Muscle of leg (tissue), 11 donors: Measurements from ENCODE around the gene AMN1. TPM values are rescaled to one million over a fixed set of nuclear protein-coding genes. Genes with fewer than 3 reads are reported as not detected.
"Not testable (repeated sequence)": the region's sequence is repeated elsewhere in the genome, so short reads cannot be mapped to it uniquely, and the experiment has no call there.

Source experiments
- DNase-seq: peaks from one replicate; pipeline ENCODE4 v3.0.0; 2013
- H3K27ac ChIP-seq: one replicate; pipeline ENCODE4 v1.5.1; 2013; ENCODE audit warnings: mild to moderate bottlenecking, low read length, control low read depth
- H3K27me3 ChIP-seq: one replicate; pipeline ENCODE4 v1.6.1; 2013; ENCODE audit warnings: low read length; ENCODE audit not compliant: control insufficient read depth, insufficient read depth
- H3K36me3 ChIP-seq: one replicate; pipeline ENCODE4 v1.6.1; 2013; ENCODE audit warnings: low read length; ENCODE audit not compliant: control insufficient read depth, insufficient read depth
- H3K4me1 ChIP-seq: one replicate; pipeline ENCODE4 v1.6.1; 2013; ENCODE audit warnings: low read length; ENCODE audit not compliant: control insufficient read depth, insufficient read depth
- H3K4me3 ChIP-seq: one replicate; pipeline ENCODE4 v1.5.1; 2013; ENCODE audit warnings: low read length, control low read depth
- H3K9me3 ChIP-seq: replicated peaks from 2 replicates; pipeline ENCODE4 v1.6.1; 2013; ENCODE audit warnings: low read depth, low read length; ENCODE audit not compliant: control insufficient read depth
- WGBS: methylation state at CpG from one replicate; pipeline ENCODE4 v1.1.5; 2013; ENCODE audit warnings: missing lambda C conversion rate; ENCODE audit not compliant: insufficient coverage; 5-methylcytosine and 5-hydroxymethylcytosine counted together
- polyA plus RNA-seq, 8 donors: library from polyadenylated mRNA; unstranded; fragments of 120-200 nt; gene quantifications; one replicate each; pipeline versions ENCODE4 v1.2.1 to v1.2.3, GENCODE V29; 2013; ENCODE audit warnings: inconsistent platforms in 1 of 8, low replicate concordance in 1 of 8; ENCODE audit not compliant: insufficient read length in 8 of 8, insufficient read depth in 1 of 8
- total RNA-seq: library from RNA; stranded (reverse); fragments of 120-200 nt; gene quantifications from one replicate; pipeline ENCODE4 v1.2.4, GENCODE V29; 2013

Gene AMN1
- total and polyA plus RNA-seq, 9 donors, result 9.2 to 12.3 (median 10.0) TPM

DNA sequence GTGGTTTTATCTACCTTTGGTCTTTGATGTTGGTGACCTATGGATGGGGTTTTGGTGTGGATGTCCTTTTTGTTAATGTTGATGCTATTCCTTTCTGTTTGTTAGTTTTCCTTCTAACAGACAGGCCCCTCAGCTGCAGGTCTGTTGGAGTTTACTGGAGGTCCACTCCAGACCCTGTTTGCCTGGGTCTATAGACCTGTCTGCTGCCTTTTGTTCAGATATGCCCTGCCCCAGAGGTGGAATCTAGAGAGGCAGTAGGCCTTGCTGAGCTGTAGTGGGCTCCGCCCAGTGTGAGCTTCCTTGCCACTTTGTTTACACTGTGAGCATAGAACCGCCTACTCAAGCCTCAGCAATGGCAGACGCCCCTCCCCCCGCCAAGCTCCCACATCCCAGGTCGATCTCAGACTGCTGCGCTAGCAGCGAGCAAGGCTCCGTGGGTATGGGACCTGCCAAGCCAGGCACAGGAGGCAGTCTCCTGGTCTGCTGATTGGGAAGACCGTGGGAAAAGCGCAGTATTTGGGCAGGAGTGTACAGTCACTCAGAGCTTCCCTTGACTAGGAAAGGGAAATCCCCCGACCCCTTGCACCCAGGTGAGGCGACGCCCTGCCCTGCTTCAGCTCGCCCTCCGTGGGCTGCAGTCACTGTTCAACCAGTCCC, 10.2 kb downstream of the AMN1 start:
- not testable (repeated sequence) for H3K27ac ChIP-seq, H3K36me3 ChIP-seq, H3K27me3 ChIP-seq, DNase-seq, H3K4me3 ChIP-seq, H3K9me3 ChIP-seq, H3K4me1 ChIP-seq
- 93% methylated on average over 12 of the region's 15 CpGs for WGBS

DNA sequence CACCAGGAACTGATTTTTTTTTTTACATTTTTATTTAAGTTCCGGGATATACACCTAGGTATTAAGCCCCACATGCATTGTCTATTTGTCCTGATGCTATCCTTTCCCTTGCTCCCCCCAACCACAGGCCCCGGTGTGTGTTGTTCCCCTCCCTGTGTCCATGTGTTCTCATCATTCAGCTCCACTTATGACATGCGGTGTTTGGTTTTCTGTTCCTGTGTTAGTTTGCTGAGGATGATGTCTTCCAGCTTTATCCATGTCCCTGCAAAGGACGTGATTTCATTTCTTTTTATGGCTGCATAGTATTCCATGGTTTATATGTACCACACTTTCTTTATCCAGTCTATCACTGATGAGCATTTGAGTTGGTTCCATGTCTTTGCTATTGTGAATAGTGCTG, 11.8 kb downstream of the AMN1 start:
- not testable (repeated sequence) for H3K4me1 ChIP-seq, H3K36me3 ChIP-seq, H3K4me3 ChIP-seq, H3K9me3 ChIP-seq, H3K27me3 ChIP-seq, DNase-seq, H3K27ac ChIP-seq
- no CpG with 5 or more reads among the region's 4 CpGs for WGBS

DNA sequence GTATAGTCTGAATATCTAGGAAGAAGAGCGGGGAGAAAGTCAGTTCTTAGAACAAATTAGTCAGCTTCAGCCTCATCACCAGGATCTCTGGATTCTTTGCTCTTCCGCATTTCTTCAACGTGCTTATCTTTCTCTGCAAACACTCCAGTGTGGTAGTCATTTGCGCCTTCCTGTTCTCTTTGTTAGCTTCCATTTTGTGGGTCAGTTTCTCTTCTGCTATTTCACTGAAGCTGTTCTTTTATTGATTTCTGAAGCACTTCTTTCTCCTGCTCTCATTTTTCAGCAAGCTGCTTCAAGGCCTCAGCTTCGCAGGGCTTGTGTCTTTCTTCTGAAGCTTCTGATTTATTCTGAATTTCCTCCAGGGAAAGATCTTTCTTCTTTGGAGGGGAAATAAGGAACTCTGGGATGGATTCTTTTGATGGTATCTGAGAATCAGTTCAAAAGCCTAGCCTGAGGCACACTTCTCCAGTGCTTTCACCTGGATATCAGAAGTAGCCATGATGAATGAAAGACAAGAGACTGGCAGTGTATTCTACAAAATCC, 13.5 kb downstream of the AMN1 start:
- peak; percentile 59 for DNase-seq
- 72% methylated on average over 3 of the region's 5 CpGs for WGBS
- Histone ChIP-seq H3K9me3 (peaks cover 3% of the 10 kb centered on the region), H3K4me3 (no peak overlapping the region), H3K4me1 (no peaks in the 10 kb centered on the region), H3K27me3 (no peaks in the 10 kb centered on the region), H3K36me3 (no peaks in the 10 kb centered on the region), H3K27ac (no peak overlapping the region)

DNA sequence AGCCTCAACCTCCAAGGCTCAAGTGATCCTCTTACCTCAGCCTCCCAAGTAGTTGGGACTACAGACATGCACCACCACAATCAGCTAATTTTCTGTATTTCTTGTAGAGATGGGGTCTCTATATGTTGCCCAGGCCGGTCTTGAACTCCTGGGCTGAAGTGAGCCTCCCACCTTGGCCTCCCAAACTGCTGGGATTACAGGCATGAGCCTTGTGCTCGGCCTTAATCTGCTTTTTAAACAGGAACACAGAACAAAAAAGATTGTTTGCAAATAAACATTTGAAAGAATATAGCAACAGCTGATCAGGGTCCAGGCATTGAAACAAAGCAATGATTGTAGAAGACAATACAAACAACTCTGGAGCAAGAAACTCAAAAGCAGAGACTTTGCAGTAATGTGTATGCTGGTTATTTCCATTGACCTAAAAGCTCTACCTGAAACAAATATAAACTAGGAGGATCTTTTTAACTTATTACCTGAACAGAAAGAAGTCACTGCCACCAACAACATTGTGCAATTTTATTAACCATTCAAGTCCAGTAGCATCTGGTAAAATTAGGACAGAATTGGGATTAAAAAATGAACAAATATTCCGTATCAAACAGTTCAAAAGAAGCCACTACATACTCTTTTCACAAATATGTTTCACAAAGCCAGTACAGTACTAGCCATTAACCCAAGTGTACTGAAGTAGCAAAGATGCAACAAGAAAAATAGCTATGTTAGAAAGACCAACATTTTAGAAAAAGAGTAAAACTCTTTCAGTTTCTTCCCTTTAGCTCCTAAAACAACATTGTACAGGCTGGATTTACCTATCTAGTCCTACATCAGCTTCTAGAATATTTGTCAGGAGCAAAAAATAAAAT, 14.2 kb downstream of the AMN1 start:
- no peaks in the 10 kb centered on the region for H3K27me3 ChIP-seq
- H3K4me1 ChIP-seq, result no peaks in the 10 kb centered on the region
- no CpG with 5 or more reads among the region's 3 CpGs for WGBS
- no peak overlapping the region for H3K27ac ChIP-seq
- no peaks in the 10 kb centered on the region for H3K36me3 ChIP-seq
- H3K9me3 ChIP-seq, result peaks cover 3% of the 10 kb centered on the region
- DNase-seq, result no peak
- no peak overlapping the region for H3K4me3 ChIP-seq

DNA sequence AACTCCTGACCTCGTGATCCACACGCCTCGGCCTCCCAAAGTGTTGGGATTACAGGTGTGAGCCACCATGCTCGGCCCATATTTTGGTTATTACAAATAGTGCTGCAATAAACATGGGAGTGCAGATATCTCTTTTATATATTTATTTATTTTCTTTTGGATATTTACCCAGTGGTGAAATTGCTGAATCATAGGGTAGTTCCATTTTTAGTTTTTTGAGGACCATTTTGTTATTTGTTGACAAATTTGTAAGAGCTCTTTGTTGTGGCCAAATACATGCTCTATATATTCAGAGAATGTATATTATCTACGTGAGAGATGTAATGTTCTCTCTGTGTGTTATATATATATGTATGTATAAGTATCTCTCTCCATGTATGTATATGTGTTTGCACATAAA, 15.9 kb downstream of the AMN1 start:
- Histone ChIP-seq H3K4me1 (no peaks in the 10 kb centered on the region), H3K36me3 (no peaks in the 10 kb centered on the region), H3K27ac (no peak overlapping the region), H3K9me3 (no peaks in the 10 kb centered on the region), H3K27me3 (no peaks in the 10 kb centered on the region), H3K4me3 (no peak overlapping the region)
- WGBS, result no CpG with 5 or more reads among the region's 5 CpGs
- no peak for DNase-seq

DNA sequence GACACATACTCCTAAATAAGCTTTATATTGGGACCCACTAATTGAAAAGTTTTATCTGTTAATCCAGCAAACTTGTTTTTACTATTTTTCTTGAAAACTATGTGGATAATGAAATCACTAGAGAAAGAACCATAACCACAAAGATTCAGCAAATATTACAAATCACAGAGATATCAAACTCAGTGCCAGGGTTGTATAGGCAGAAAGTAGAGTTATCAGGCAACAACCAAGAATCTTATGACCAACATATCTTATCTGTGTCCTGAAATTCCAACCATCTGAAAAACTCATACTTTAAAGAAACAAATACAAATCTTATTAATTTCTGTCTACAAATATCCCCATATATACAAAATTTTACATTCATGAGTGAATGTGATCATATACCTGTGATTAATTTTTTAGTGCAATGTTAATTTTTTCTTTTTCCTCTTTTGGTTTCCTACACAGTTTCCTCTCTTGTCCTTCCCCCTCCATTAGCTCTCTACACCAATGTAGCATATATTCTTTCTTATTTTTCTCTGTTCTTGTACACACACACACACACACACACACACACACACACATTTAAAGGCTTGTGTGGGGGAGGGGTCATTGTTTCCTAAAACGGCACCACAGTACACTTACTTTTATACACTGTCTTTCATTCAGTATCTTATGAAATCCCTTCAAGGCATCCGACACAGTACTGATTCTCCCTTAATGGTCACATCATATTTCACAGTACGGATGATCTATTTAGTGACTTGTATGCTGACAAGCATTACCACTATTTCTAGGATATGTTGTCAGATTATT, 18.6 kb downstream of the AMN1 start:
- DNase-seq, result no peak
- no peak overlapping the region for H3K27ac ChIP-seq
- no peaks in the 10 kb centered on the region for H3K27me3 ChIP-seq
- no peaks in the 10 kb centered on the region for H3K4me1 ChIP-seq
- H3K4me3 ChIP-seq, result no peak overlapping the region
- H3K9me3 ChIP-seq, result no peaks in the 10 kb centered on the region
- WGBS, result no CpG with 5 or more reads among the region's 3 CpGs
- no peaks in the 10 kb centered on the region for H3K36me3 ChIP-seq

DNA sequence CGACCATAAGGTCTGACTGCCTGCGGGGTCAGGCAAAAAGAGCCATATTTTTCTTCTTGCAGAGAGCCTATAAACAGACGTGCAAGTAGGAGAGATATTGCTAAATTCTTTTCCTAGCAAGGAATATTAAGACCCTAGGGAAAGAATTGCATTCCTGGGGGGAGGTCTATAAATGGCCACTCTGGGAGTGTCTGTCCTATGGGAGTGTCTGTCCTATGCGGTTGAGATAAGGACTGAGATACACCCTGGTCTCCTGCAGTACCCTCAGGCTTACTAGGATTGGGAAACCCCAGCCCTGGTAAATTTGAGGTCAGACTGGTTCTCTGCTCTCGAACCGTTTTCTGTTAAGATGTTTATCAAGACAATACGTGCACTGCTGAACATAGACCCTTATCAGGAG, 20.7 kb downstream of the AMN1 start:
- H3K9me3 ChIP-seq, H3K4me1 ChIP-seq, H3K27ac ChIP-seq, H3K27me3 ChIP-seq, H3K4me3 ChIP-seq, DNase-seq, H3K36me3 ChIP-seq: not testable (repeated sequence)
- WGBS, result 94% methylated on average over 6 of the region's 7 CpGs

DNA sequence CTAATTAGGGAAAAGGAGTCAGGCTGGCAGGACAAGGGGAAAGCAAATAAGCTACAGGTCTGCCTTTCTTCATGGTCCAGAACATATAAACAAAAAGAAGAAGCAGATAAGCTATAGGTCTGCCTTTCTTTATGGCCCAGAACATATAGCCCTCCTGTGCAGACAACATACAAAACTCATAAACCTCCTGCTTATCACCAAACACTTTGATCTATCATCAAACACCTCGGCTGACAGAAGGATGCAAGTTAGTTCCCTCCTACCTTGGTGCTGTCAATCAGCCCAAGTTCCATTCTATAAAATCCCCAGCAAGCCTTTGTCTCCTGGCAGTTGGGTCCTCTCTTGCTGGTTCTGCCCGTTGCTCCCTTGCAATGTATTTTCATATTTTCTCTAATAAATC, 23.2 kb downstream of the AMN1 start:
- DNase-seq, result no peak
- Histone ChIP-seq H3K27ac (no peak overlapping the region), H3K27me3 (no peaks in the 10 kb centered on the region), H3K4me3 (no peak overlapping the region), H3K4me1 (no peaks in the 10 kb centered on the region), H3K36me3 (no peaks in the 10 kb centered on the region), H3K9me3 (no peaks in the 10 kb centered on the region)
- 33% methylated on average over 1 of the region's 2 CpGs for WGBS

DNA sequence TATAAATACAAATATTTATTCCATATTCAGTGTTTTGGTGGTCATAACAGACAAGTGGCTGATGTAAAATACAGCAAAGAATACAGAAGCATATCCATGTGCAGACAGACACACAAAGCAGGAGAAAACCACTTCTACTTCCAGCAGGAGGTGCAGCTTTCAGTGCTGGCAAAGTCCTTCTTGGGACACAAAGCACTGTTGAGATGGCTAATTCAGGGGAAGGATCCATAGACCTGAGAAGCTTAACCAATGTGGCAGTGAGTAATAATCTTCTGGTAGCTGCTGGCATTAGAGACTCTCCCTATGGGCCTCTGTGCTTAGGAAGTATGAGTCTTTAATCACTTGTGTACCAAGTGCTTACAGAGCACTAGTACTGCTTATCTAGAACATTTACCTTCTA, 26.8 kb downstream of the AMN1 start:
- peaks cover 5% of the 10 kb centered on the region for H3K36me3 ChIP-seq
- peak; percentile 6 for DNase-seq
- H3K9me3 ChIP-seq, result no peaks in the 10 kb centered on the region
- no peaks in the 10 kb centered on the region for H3K4me1 ChIP-seq
- H3K27me3 ChIP-seq, result no peaks in the 10 kb centered on the region
- H3K27ac ChIP-seq, result no peak overlapping the region
- no peak overlapping the region for H3K4me3 ChIP-seq

DNA sequence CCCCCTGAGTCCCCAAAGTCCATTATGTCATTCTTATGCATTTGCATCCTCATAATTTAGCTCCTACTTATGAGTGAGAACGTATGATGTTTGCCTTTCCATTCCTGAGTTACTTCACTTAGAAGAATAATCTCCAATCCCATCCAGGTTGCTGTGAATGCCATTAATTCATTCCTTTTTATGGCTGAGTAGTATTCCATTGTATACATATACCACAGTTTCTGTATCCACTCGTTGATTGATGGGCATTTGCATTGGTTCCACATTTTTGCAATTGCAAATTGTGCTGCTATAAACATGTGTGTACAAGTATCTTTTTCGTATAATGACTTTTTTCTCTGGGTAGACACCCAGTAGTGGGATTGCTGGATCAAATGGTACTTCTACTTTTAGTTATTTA, 38.9 kb downstream of the AMN1 start:
- H3K27me3 ChIP-seq, H3K4me3 ChIP-seq, DNase-seq, H3K27ac ChIP-seq, H3K4me1 ChIP-seq, H3K9me3 ChIP-seq: not testable (repeated sequence)
- peaks cover 10% of the 10 kb centered on the region for H3K36me3 ChIP-seq
- no CpG with 5 or more reads among the region's 3 CpGs for WGBS
